NB4 (cell line): ENCODE measurements around the gene EME1.

Experiments used
- DNase-seq: peaks from one replicate; pipeline ENCODE4 v3.0.0; 2010; ENCODE audit warnings: low read depth
- H3K4me3 ChIP-seq: one replicate; pipeline ENCODE4 v1.5.1; 2011; ENCODE audit warnings: mild to moderate bottlenecking, low read depth, low read length, moderate library complexity
- MYC ChIP-seq: IDR thresholded peaks from 2 replicates; pipeline ENCODE4 v1.6.1; 2011; ENCODE audit warnings: low read depth, low read length
- POLR2A ChIP-seq: IDR thresholded peaks from 2 replicates; pipeline ENCODE4 v1.6.1; 2011; ENCODE audit warnings: mild to moderate bottlenecking; ENCODE audit not compliant: insufficient read length; ENCODE audit errors: extremely low read depth
- TF ChIP-seq, protein P1 (sequence below): IDR thresholded peaks from one replicate; pipeline ENCODE4 v1.5.1; 2012; ENCODE audit warnings: low read depth, low read length
- TF ChIP-seq, protein P2 (sequence below): IDR thresholded peaks from 2 replicates; pipeline ENCODE4 v1.6.1; 2011; ENCODE audit warnings: low read depth, low read length

The EME1 gene

DNA sequence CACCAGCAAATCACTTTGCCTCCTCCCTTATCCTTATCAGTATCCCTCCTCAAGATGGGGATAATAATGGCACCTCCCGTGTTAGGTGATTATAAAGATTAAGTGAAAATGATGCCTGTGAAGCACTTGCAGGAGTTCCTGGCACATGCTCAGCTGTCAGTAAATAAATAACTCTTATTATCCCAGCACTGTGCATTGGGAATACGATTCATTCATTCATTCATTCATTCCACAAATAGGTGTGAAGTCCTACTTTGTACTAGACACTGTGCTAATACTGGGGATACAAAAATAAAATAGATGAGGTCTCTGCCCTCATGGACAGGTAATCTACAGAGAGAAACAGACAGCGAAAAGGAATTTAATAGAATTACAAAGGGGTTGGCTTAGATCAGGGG, 25.1 kb upstream of the EME1 start:
- no peak overlapping the region for H3K4me3 ChIP-seq
- no peak for DNase-seq
- TF ChIP-seq MYC (no peak), POLR2A (no peak)
- TF ChIP-seq, protein P1, sequence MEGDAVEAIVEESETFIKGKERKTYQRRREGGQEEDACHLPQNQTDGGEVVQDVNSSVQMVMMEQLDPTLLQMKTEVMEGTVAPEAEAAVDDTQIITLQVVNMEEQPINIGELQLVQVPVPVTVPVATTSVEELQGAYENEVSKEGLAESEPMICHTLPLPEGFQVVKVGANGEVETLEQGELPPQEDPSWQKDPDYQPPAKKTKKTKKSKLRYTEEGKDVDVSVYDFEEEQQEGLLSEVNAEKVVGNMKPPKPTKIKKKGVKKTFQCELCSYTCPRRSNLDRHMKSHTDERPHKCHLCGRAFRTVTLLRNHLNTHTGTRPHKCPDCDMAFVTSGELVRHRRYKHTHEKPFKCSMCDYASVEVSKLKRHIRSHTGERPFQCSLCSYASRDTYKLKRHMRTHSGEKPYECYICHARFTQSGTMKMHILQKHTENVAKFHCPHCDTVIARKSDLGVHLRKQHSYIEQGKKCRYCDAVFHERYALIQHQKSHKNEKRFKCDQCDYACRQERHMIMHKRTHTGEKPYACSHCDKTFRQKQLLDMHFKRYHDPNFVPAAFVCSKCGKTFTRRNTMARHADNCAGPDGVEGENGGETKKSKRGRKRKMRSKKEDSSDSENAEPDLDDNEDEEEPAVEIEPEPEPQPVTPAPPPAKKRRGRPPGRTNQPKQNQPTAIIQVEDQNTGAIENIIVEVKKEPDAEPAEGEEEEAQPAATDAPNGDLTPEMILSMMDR: no peak
- TF ChIP-seq, protein P2, sequence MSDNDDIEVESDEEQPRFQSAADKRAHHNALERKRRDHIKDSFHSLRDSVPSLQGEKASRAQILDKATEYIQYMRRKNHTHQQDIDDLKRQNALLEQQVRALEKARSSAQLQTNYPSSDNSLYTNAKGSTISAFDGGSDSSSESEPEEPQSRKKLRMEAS: no peak

- no peak for DNase-seq
- H3K4me3 ChIP-seq: no peak overlapping the region
- TF ChIP-seq, protein P2: no peak
- TF ChIP-seq MYC (no peak), POLR2A (no peak)
- TF ChIP-seq, protein P1: no peak
These were observed 24.3 kb upstream of the EME1 start for GRCh38 chr17:50348522-50349242.

GRCh38 chr17:50349243-50349600, 23.8 kb upstream of the EME1 start:
- H3K4me3 ChIP-seq: no peak overlapping the region
- TF ChIP-seq, protein P2: no peak
- TF ChIP-seq, protein P1: no peak
- TF ChIP-seq POLR2A (no peak), MYC (no peak)
- no peak for DNase-seq

GRCh38 chr17:50350733-50351132, 22.3 kb upstream of the EME1 start:
- TF ChIP-seq POLR2A: no peak
- TF ChIP-seq, protein P1: no peak
- no peak overlapping the region for H3K4me3 ChIP-seq
- DNase-seq: no peak

GRCh38 chr17:50352072-50352692, 20.8 kb upstream of the EME1 start:
- DNase-seq: no peak
- TF ChIP-seq POLR2A (no peak), MYC (no peak)
- TF ChIP-seq, protein P1: no peak
- TF ChIP-seq, protein P2: no peak
- H3K4me3 ChIP-seq: no peak overlapping the region
